Measurements from ENCODE around the gene HIVEP3. TPM values are rescaled to one million over a fixed set of nuclear protein-coding genes. Genes with fewer than 3 reads are reported as not detected.
"Not testable (repeated sequence)": the region's sequence is repeated elsewhere in the genome, so short reads cannot be mapped to it uniquely, and the experiment has no call there.

HIVEP3 gene
- total RNA-seq, 1 donor = 1.2 TPM

GRCh38 chr1:41699861-41700248 is 218.9 kb downstream of the HIVEP3 start:
- no peak for DNase-seq (ENCODE audit: low read depth)
- no peak overlapping the region for H3K4me3 ChIP-seq (ENCODE audit: low read depth, low read length)
- no peak for TF ChIP-seq CTCF (IDR thresholded peaks at IDR 0.05; ENCODE audit: insufficient read depth, low read length)

GRCh38 chr1:41698916-41699860 is 219.5 kb downstream of the HIVEP3 start:
- TF ChIP-seq CTCF (IDR thresholded peaks at IDR 0.05; ENCODE audit: insufficient read depth, low read length) = no peak
- no peak for DNase-seq (ENCODE audit: low read depth)
- H3K4me3 ChIP-seq (ENCODE audit: low read depth, low read length) = no peak overlapping the region

GRCh38 chr1:41696381-41696780 is 222.3 kb downstream of the HIVEP3 start:
- DNase-seq (ENCODE audit: low read depth) = no peak
- no peak for TF ChIP-seq CTCF (IDR thresholded peaks at IDR 0.05; ENCODE audit: insufficient read depth, low read length)
- no peak overlapping the region for H3K4me3 ChIP-seq (ENCODE audit: low read depth, low read length)

- H3K4me3 ChIP-seq (ENCODE audit: low read depth, low read length) = no peak overlapping the region
- no peak for DNase-seq (ENCODE audit: low read depth)
- TF ChIP-seq CTCF (IDR thresholded peaks at IDR 0.05; ENCODE audit: insufficient read depth, low read length) = no peak
Observed at GRCh38 chr1:41695118-41695745, 223.5 kb downstream of the HIVEP3 start.

DNA sequence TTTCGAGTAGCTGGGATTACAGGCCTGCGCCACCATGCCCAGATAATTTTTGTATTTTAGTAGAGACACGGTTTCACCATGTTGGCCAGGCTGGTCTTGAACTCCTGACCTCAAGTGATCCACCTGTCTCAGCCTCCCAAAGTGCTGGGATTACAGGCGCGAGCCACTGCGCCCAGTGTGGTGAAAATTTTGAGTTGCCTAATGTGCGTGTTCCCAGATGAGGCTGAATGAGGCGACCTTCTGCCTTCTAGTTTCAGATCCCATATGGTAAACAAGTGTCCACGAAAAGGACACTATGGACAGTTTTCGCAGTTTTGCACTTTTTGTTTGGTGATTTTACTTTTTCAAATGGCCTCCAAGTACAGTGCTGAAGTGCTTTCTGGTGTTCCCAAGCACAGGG is 226.8 kb downstream of the HIVEP3 start:
- DNase-seq (ENCODE audit: low read depth) = not testable (repeated sequence)

GRCh38 chr1:41691424-41691823 is 227.3 kb downstream of the HIVEP3 start:
- H3K4me3 ChIP-seq (ENCODE audit: low read depth, low read length) = no peak overlapping the region
- no peak for TF ChIP-seq CTCF (IDR thresholded peaks at IDR 0.05; ENCODE audit: insufficient read depth, low read length)

More for the DNA sequence above, 226.8 kb downstream of the HIVEP3 start:
- not testable (repeated sequence) for H3K4me3 ChIP-seq (ENCODE audit: low read depth, low read length)

DNA sequence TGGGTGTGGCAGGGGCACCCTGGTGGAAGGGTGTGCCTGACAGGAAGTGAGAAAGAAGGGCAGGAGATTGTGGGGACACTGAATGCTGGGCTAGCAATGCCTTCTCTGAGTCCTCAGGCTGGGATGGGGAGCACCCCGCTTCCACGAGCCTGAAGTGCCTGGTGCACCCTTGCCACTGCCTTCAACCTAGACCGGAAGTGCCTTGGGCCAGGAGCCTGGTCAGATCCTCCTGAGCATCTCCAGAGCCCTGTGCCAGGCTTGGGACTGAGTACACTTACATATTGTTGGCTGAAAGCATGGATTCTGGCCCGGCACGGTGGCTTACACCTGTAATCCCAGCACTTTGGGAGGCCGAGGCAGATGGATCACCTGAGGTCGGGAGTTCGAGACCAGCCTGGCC is 228.4 kb downstream of the HIVEP3 start:
- no peak for TF ChIP-seq CTCF (IDR thresholded peaks at IDR 0.05; ENCODE audit: insufficient read depth, low read length)
- H3K4me3 ChIP-seq (ENCODE audit: low read depth, low read length) = no peak overlapping the region
- no peak for DNase-seq (ENCODE audit: low read depth)

More at GRCh38 chr1:41691424-41691823, 227.3 kb downstream of the HIVEP3 start:
- DNase-seq (ENCODE audit: low read depth) = no peak

All from fibroblast of the aortic adventitia (primary cell).